WERI-Rb-1 (cell line): ENCODE measurements around the gene SCAF4.

ENCODE experiments used
- DNase-seq: peaks from one replicate; pipeline ENCODE4 v3.0.0-alpha.2; 2020
- H3K27ac ChIP-seq: fragments of 250-450 bp; sonication (Bioruptor Pico); 2 replicates; pipeline ENCODE4 v1.5.1; 2020; ENCODE audit warnings: mild to moderate bottlenecking, moderate library complexity
- H3K27me3 ChIP-seq: fragments of 250-450 bp; sonication (Bioruptor Pico); 2 replicates; pipeline ENCODE4 v1.5.1; 2021; ENCODE audit warnings: mild to moderate bottlenecking, low read depth, moderate library complexity; ENCODE audit not compliant: insufficient read depth, severe bottlenecking
- H3K36me3 ChIP-seq: fragments of 250-450 bp; sonication (Bioruptor Pico); 2 replicates; pipeline ENCODE4 v1.5.1; 2020; ENCODE audit warnings: mild to moderate bottlenecking, moderate library complexity
- H3K4me3 ChIP-seq: 2 replicates; pipeline ENCODE4 v1.5.1; 2011; ENCODE audit warnings: low read depth, mild to moderate bottlenecking, control low read depth, low read length
- H3K9me3 ChIP-seq: fragments of 250-450 bp; sonication (Bioruptor Pico); 2 replicates; pipeline ENCODE4 v1.5.1; 2021; ENCODE audit warnings: mild to moderate bottlenecking, moderate library complexity; ENCODE audit not compliant: severe bottlenecking
- TF ChIP-seq, protein P1 (sequence below): IDR thresholded peaks from 2 replicates; pipeline ENCODE4 v1.5.1; 2011; ENCODE audit warnings: low read depth, mild to moderate bottlenecking, control low read depth, inconsistent platforms, low read length

SCAF4 gene

DNA sequence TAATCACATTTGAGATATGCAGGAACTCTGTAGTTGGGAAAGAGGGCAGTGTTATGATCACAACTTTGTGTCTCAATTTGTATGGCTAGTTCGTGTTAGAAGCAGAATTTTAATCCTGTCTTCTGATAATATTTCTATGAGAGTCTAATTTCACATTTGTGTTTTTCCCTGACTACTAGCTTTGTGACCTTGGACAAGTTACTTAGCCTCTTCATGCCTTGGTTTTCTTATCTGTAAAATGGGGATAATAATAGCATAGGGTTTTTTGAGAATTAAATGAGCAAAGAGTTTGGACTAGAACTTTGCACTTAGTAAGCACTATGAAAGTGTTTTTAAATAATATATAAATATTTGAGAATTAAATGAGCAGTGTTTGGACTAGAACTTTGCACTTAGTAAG, 24.9 kb upstream of the SCAF4 start:
- no peak overlapping the region for H3K27ac ChIP-seq
- TF ChIP-seq, protein P1, sequence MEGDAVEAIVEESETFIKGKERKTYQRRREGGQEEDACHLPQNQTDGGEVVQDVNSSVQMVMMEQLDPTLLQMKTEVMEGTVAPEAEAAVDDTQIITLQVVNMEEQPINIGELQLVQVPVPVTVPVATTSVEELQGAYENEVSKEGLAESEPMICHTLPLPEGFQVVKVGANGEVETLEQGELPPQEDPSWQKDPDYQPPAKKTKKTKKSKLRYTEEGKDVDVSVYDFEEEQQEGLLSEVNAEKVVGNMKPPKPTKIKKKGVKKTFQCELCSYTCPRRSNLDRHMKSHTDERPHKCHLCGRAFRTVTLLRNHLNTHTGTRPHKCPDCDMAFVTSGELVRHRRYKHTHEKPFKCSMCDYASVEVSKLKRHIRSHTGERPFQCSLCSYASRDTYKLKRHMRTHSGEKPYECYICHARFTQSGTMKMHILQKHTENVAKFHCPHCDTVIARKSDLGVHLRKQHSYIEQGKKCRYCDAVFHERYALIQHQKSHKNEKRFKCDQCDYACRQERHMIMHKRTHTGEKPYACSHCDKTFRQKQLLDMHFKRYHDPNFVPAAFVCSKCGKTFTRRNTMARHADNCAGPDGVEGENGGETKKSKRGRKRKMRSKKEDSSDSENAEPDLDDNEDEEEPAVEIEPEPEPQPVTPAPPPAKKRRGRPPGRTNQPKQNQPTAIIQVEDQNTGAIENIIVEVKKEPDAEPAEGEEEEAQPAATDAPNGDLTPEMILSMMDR = no peak
- no peak for DNase-seq
- H3K27me3 ChIP-seq = no peaks in the 10 kb centered on the region
- H3K9me3 ChIP-seq = peaks cover 2% of the 10 kb centered on the region
- no peaks in the 10 kb centered on the region for H3K36me3 ChIP-seq
- no peak overlapping the region for H3K4me3 ChIP-seq

- no peak for DNase-seq
- Histone ChIP-seq H3K27ac (no peak overlapping the region), H3K27me3 (no peaks in the 10 kb centered on the region), H3K9me3 (peaks cover 2% of the 10 kb centered on the region), H3K36me3 (no peaks in the 10 kb centered on the region), H3K4me3 (no peak overlapping the region)
- TF ChIP-seq, protein P1 = no peak
These were observed 23.1 kb upstream of the SCAF4 start for GRCh38 chr21:31755027-31755426.

DNA sequence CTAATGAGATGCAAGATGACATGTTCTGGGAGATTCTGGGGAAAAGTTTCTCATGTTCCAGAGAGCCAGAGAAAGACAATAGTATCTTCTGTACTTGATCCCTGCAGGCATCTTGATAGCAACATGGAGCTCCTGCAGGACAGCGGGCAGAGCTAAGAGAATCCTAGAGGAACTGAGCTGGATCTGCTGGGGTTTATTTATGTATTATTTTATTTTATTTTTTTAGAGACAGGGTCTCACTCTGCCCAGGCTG, 22.7 kb upstream of the SCAF4 start:
- Histone ChIP-seq H3K27ac (no peak overlapping the region), H3K4me3 (no peak overlapping the region), H3K36me3 (no peaks in the 10 kb centered on the region), H3K27me3 (no peaks in the 10 kb centered on the region), H3K9me3 (peaks cover 2% of the 10 kb centered on the region)
- no peak for DNase-seq
- TF ChIP-seq, protein P1 = no peak

GRCh38 chr21:31753949-31754707, 22.2 kb upstream of the SCAF4 start:
- no peak overlapping the region for H3K27ac ChIP-seq
- H3K4me3 ChIP-seq = no peak overlapping the region

DNA sequence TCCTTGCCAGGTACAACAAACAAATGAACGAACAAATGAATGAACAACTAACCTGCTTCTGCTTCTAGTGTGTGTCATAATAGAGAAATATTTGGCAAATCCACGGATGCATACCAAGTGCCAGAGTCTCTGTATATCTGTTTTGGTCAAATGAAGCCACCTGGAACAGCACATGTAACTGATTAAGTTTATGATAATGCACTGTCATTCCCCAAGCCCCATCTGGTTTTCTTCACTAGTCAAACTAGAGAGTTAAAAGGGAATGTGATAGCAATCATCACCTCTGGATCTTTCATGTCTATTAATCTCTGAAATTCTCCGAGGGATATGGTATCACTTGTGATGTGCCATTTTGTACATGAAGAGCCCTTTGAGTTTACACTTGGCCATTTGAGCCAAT, 21.0 kb upstream of the SCAF4 start:
- Histone ChIP-seq H3K27ac (no peak overlapping the region), H3K36me3 (no peaks in the 10 kb centered on the region), H3K27me3 (no peaks in the 10 kb centered on the region), H3K4me3 (no peak overlapping the region), H3K9me3 (peaks cover 2% of the 10 kb centered on the region)
- TF ChIP-seq, protein P1 = no peak
- DNase-seq = no peak

More at GRCh38 chr21:31753949-31754707, 22.2 kb upstream of the SCAF4 start:
- no peak for DNase-seq
- Histone ChIP-seq H3K9me3 (peaks cover 2% of the 10 kb centered on the region), H3K36me3 (no peaks in the 10 kb centered on the region), H3K27me3 (no peaks in the 10 kb centered on the region)
- TF ChIP-seq, protein P1 = no peak

GRCh38 chr21:31752352-31752751, 20.4 kb upstream of the SCAF4 start:
- no peak for DNase-seq
- Histone ChIP-seq H3K9me3 (peaks cover 2% of the 10 kb centered on the region), H3K27ac (no peak overlapping the region), H3K27me3 (no peaks in the 10 kb centered on the region), H3K4me3 (no peak overlapping the region), H3K36me3 (no peaks in the 10 kb centered on the region)
- TF ChIP-seq, protein P1 = no peak
